Ascending aorta (tissue), 2 donors: Measurements from ENCODE around the gene CHCHD3. TPM values are rescaled to one million over a fixed set of nuclear protein-coding genes. Genes with fewer than 3 reads are reported as not detected.

ENCODE experiments used
- DNase-seq, 2 donors: peaks; one replicate each; pipeline ENCODE4 v3.0.0-alpha.2; 2019; ENCODE audit warnings: low spot score in 2 of 2
- H3K27ac ChIP-seq, 2 donors: fragments of 200-600 bp; sonication (generic); one replicate each; pipeline ENCODE4 v1.5.1; 2016 to 2017; ENCODE audit warnings: mild to moderate bottlenecking in 1 of 2
- H3K27me3 ChIP-seq: fragments of 200-600 bp; sonication (generic); one replicate; pipeline ENCODE4 v1.5.1; 2017
- H3K36me3 ChIP-seq, 2 donors: fragments of 200-600 bp; sonication (generic); one replicate each; pipeline ENCODE4 v1.5.1; 2016
- H3K4me1 ChIP-seq, 2 donors: fragments of 200-600 bp; sonication (generic); one replicate each; pipeline ENCODE4 v1.5.1; 2016 to 2017; ENCODE audit warnings: mild to moderate bottlenecking in 1 of 2
- H3K4me3 ChIP-seq, 2 donors: fragments of 200-600 bp; sonication (generic); one replicate each; pipeline ENCODE4 v1.5.1; 2016 to 2017; ENCODE audit warnings: mild to moderate bottlenecking in 1 of 2
- H3K9me3 ChIP-seq, 2 donors: fragments of 200-600 bp; sonication (generic); one replicate each; pipeline ENCODE4 v1.5.1; 2016
- CTCF ChIP-seq, 3 experiments: fragments of 200-600 bp in 2 of 3; fragments of 450-650 bp in 1 of 3; sonication (generic) in 2 of 3; IDR thresholded peaks; one replicate each; pipeline ENCODE4 v1.5.1; 2016 to 2019; ENCODE audit warnings: antibody characterized with exemption in 3 of 3, mild to moderate bottlenecking in 1 of 3, moderate library complexity in 1 of 3
- intact Hi-C: fragments of 100-400 bp; cut with DNase I; formaldehyde crosslinking; loops from one replicate; pipeline ENCODE4 v1.15.1; 2023
- total RNA-seq: library from RNA; depleted of rRNA; stranded (reverse); fragments of >200 nt; gene quantifications from one replicate; pipeline ENCODE4 v1.1.0, GENCODE V29; 2016

CHCHD3 gene
- total RNA-seq, result 26.2 TPM

GRCh38 chr7:133081599-133082389, at the start of gene CHCHD3:
Gene CHCHD3 (minus strand): TSS chr7:133082090. CDS start chr7:133081937, 153 bp downstream.
- no peaks in the 10 kb centered on the region for H3K36me3 ChIP-seq
- H3K9me3 ChIP-seq, result no peaks in the 10 kb centered on the region
- H3K27ac ChIP-seq, result peak within 1 kb of the TSS; percentile 36 to 82
- H3K4me1 ChIP-seq, result peaks cover 4 to 9% of the 10 kb centered on the region in 2 donors
- H3K27me3 ChIP-seq, result no peaks in the 10 kb centered on the region
- H3K4me3 ChIP-seq, result peak within 1 kb of the TSS; percentile 83 to 85
- intact Hi-C loops, result loop anchor here (1.0 to 10.0 kb wide), 4 partner anchors 28 to 1233 kb away; partner anchors contain the start of genes EXOC4, LRGUK and SLC35B4
- no peak for TF ChIP-seq CTCF (IDR thresholded peaks at IDR 0.05)
- peak; percentile 97 to 99 for DNase-seq

- Histone ChIP-seq H3K4me1 (no peaks in the 10 kb centered on the region), H3K4me3 (no peak overlapping the region), H3K27me3 (no peaks in the 10 kb centered on the region), H3K36me3 (no peaks in the 10 kb centered on the region), H3K27ac (no peak overlapping the region), H3K9me3 (no peaks in the 10 kb centered on the region)
- intact Hi-C loops, result no loop called here
- no peak for TF ChIP-seq CTCF (IDR thresholded peaks at IDR 0.05)
- DNase-seq, result no peak
These were observed 48.3 kb upstream of the CHCHD3 start for GRCh38 chr7:133130166-133130565.

DNA sequence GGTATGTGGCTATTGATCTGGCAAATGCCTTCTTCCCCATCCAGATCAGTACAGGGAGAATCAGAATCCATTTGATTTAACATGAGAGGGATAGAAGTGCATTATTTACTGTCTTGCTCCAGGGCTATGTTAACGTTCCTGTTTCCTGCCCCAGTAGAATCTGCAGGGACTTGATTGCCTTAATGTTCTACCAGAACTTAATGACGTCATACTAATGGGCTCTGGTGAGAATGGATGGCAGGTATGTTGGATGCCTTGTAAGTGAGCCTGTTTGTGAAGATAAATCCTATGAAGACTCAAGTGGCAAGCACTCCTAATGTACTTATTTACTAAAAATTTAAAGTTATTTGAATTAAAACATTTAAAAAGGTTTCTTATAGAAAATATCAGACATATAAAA, 44.5 kb upstream of the CHCHD3 start:
- TF ChIP-seq CTCF (IDR thresholded peaks at IDR 0.05), result no peak
- Histone ChIP-seq H3K36me3 (no peaks in the 10 kb centered on the region), H3K27ac (no peak overlapping the region), H3K27me3 (no peaks in the 10 kb centered on the region), H3K4me3 (no peak overlapping the region), H3K9me3 (no peaks in the 10 kb centered on the region), H3K4me1 (no peaks in the 10 kb centered on the region)
- intact Hi-C loops, result no loop called here
- DNase-seq, result no peak

- H3K4me3 ChIP-seq, result no peak overlapping the region
- no peak for DNase-seq
- H3K36me3 ChIP-seq, result no peaks in the 10 kb centered on the region
- H3K27me3 ChIP-seq, result no peaks in the 10 kb centered on the region
- intact Hi-C loops, result no loop called here
- TF ChIP-seq CTCF (IDR thresholded peaks at IDR 0.05), result no peak
- H3K27ac ChIP-seq, result no peak overlapping the region
- H3K4me1 ChIP-seq, result no peaks in the 10 kb centered on the region
- no peaks in the 10 kb centered on the region for H3K9me3 ChIP-seq
These were observed 43.1 kb upstream of the CHCHD3 start for GRCh38 chr7:133124974-133125373.

DNA sequence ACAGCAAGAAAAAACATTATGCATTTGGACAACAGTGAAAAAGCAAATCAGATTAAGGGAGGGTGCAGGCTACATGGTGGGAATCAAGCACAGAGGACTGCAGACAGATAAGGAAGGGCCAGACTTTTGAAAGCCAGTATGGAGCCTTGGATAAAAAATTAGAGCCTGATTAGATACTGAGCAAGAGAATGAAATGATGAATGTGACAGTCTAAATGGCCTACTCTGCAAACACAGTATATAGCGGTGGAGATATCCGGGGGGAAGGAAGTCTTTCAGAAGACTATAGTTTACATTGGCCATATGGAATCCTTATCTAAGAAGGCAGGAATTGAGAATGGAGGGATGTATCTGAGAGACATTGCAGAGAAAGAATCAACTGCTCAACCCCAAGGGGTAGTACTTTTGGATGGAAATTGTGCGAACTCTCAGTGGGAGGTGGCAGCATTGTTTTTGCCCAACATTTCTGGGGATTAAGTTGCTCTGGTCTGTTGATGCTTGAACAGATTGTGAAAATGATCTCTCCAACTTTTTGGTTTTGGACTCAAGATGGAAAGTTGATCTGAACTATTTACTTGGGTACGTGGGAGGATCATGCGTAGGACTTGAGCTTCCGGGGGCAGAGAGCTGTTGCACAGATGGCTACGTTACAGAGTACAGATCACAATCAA, 39.4 kb upstream of the CHCHD3 start:
- Histone ChIP-seq H3K4me1 (no peaks in the 10 kb centered on the region), H3K27ac (no peak overlapping the region), H3K9me3 (no peaks in the 10 kb centered on the region), H3K4me3 (no peak overlapping the region), H3K36me3 (no peaks in the 10 kb centered on the region), H3K27me3 (no peaks in the 10 kb centered on the region)
- intact Hi-C loops, result no loop called here
- no peak for DNase-seq
- TF ChIP-seq CTCF (IDR thresholded peaks at IDR 0.05), result no peak
